Fibroblast of villous mesenchyme (primary cell): Measurements from ENCODE around the gene ACOT12. TPM values are rescaled to one million over a fixed set of nuclear protein-coding genes. Genes with fewer than 3 reads are reported as not detected.

Source experiments
- DNase-seq: peaks from one replicate; pipeline ENCODE4 v3.0.0-alpha.2; 2010; ENCODE audit warnings: low read depth
- H3K4me3 ChIP-seq: 2 replicates; pipeline ENCODE4 v1.5.1; 2011; ENCODE audit warnings: low read depth, mild to moderate bottlenecking, low read length
- CTCF ChIP-seq: IDR thresholded peaks from 2 replicates; pipeline ENCODE4 v1.5.1; 2012; ENCODE audit warnings: low read depth, mild to moderate bottlenecking, low read length; ENCODE audit not compliant: insufficient read depth
- total RNA-seq: library from RNA; depleted of rRNA; stranded (reverse); fragments of >200 nt; gene quantifications from 2 replicates; pipeline ENCODE4 v1.2.3, GENCODE V29; 2012

Gene ACOT12
- total RNA-seq, 1 donor = not detected

- DNase-seq = no peak
- no peak for TF ChIP-seq CTCF
- no peak overlapping the region for H3K4me3 ChIP-seq
These were observed 33.3 kb downstream of the ACOT12 start for GRCh38 chr5:81360640-81361039.

- TF ChIP-seq CTCF = no peak
- no peak for DNase-seq
- H3K4me3 ChIP-seq = no peak overlapping the region
These were observed 34.1 kb downstream of the ACOT12 start for GRCh38 chr5:81359881-81360280.

GRCh38 chr5:81359108-81359507, 34.8 kb downstream of the ACOT12 start:
- no peak for DNase-seq
- H3K4me3 ChIP-seq = no peak overlapping the region
- TF ChIP-seq CTCF = no peak

GRCh38 chr5:81355291-81356251, 38.4 kb downstream of the ACOT12 start:
- no peak for TF ChIP-seq CTCF
- DNase-seq = no peak

GRCh38 chr5:81354093-81354492, 39.8 kb downstream of the ACOT12 start:
- TF ChIP-seq CTCF = no peak
- no peak for DNase-seq

More at GRCh38 chr5:81355291-81356251, 38.4 kb downstream of the ACOT12 start:
- H3K4me3 ChIP-seq = no peak overlapping the region

GRCh38 chr5:81353189-81353588, 40.7 kb downstream of the ACOT12 start:
- TF ChIP-seq CTCF = no peak
- no peak for DNase-seq
- H3K4me3 ChIP-seq = no peak overlapping the region

More at GRCh38 chr5:81354093-81354492, 39.8 kb downstream of the ACOT12 start:
- no peak overlapping the region for H3K4me3 ChIP-seq
